A204.1 (cell line): ENCODE measurements around the gene ATOH8.

Experiments used
- FAIRE-seq: peaks from 2 replicates; lab custom pipeline; 2012; peaks lifted over from hg19 to GRCh38; lab: Jason Lieb, UNC

Gene ATOH8

DNA sequence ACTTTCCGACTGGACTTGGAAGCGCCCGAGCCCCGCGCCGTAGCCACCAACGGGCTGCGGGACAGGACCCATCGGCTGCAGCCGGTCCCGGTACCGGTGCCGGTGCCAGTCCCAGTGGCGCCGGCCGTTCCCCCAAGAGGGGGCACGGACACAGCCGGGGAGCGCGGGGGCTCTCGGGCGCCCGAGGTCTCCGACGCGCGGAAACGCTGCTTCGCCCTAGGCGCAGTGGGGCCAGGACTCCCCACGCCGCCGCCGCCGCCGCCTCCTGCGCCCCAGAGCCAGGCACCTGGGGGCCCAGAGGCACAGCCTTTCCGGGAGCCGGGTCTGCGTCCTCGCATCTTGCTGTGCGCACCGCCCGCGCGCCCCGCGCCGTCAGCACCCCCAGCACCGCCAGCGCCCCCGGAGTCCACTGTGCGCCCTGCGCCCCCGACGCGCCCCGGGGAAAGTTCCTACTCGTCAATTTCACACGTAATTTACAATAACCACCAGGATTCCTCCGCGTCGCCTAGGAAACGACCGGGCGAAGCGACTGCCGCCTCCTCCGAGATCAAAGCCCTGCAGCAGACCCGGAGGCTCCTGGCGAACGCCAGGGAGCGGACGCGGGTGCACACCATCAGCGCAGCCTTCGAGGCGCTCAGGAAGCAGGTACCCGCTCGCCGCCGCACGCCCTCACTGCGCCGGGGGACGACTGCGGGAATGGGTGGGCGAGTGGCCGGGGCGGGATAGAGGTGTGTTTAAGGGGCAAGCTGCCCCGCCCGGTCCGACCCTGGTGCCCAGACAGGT, 713 bp downstream of the ATOH8 start:
- no peak for FAIRE-seq

DNA sequence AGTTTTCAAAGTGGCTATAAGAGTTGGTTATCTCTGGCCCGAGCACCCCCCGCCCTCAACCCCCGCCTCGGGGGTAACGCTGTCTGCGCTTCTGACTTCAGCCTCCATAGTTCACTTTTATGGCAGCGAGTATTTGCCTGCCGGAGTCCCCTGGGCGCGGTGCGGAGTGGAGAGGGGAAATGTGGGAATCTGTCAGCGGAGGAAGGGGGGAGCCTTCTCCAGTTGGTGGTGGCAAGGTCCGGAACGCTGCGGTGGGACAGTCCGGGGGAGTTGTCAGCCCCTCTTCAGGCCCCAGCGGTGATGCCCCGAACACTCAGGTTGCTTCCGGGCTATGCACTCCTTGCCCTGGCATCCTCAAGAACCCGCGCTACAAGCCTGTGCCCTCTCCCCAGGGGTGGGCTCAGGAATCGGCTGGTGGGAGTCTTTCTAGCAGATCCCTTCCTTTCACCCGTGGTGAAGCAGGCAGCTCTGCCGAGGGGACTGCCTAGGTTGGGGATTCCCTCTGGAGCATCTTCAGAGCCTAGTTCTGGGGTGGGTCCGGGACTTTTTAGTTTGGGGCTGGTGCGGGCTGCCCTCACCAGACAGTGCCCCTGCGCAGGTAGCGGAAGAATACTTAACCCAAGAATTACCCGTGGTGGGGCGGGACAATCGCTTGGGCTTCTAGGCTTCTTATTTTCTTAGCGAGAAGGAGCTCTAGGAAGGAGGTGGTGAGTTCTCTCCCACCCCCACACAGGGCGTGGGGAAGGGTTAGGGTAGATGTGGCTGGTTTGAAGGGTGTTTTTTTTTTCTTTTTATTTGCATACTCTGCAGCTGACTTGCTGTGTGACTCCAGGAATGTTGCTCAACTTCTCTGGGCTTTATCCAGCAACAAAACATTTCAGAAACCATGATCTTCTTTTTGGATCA, 1.6 kb downstream of the ATOH8 start:
- FAIRE-seq = no peak

DNA sequence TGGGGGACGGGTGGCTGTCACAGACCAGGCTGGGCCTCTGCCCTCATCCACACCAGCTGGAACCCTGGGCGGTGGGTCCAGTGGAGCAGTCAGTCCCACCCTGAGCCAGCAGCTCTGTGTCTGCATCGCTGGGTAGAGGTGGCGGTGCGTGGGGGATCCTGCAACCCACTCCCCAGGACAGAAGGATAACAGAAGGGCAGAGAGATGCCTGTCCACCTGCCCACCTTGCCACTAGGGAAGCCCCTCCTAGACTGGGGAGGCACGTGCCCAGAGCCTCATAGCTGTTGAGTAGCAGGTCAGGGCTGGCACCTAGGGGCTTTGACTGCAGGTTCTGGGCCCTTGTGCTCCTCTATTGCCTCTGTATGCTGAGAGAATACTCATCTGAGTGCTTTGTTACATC, 2.4 kb downstream of the ATOH8 start:
- no peak for FAIRE-seq

DNA sequence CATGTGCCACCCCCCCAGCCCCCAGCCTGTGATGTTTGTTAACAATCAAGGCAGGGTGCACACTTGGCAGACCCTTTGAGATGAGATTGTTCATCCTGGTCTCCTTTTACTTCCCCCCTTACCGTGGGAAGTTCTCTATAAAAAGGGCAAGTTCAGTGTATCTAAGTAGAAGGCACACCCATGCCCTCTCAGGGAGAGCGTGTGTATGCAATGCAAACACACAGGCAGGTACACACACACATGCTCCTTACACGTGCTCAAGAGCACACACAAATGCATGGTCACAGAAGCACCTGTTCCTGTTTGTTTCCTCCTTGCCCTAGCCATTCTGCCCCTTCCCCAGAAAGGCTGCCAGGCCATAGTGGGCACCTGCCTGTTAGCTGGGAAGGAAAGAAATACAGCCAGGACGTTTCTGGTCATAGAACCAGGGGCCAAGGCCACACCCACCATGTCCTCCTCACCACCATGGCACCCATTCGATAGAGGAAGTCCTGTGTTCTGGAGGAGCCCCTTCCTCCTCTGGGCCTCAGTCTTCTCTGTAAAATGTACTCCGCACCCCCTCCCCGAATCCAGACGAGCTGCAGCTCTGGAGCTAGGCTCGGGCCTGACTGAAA, 3.1 kb downstream of the ATOH8 start:
- no peak for FAIRE-seq

DNA sequence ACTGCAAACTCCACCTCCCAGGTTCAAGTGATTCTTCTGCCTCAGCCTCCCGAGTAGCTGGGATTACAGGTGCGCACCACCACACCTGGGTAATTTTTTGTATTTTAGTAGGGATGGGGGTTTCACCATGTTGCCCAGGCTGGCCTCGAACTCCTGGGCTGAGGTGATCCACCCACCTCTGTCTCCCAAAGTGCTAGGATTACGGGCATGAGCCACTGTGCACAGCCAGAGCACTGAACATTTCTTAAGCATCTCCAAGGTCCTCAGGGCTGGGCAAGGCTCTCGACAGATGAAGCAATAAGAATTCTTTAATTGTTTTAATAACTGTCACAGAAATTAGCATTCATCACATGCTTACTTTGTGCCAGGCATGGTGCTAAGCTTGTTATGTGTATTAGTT, 4.1 kb downstream of the ATOH8 start:
- FAIRE-seq = no peak

DNA sequence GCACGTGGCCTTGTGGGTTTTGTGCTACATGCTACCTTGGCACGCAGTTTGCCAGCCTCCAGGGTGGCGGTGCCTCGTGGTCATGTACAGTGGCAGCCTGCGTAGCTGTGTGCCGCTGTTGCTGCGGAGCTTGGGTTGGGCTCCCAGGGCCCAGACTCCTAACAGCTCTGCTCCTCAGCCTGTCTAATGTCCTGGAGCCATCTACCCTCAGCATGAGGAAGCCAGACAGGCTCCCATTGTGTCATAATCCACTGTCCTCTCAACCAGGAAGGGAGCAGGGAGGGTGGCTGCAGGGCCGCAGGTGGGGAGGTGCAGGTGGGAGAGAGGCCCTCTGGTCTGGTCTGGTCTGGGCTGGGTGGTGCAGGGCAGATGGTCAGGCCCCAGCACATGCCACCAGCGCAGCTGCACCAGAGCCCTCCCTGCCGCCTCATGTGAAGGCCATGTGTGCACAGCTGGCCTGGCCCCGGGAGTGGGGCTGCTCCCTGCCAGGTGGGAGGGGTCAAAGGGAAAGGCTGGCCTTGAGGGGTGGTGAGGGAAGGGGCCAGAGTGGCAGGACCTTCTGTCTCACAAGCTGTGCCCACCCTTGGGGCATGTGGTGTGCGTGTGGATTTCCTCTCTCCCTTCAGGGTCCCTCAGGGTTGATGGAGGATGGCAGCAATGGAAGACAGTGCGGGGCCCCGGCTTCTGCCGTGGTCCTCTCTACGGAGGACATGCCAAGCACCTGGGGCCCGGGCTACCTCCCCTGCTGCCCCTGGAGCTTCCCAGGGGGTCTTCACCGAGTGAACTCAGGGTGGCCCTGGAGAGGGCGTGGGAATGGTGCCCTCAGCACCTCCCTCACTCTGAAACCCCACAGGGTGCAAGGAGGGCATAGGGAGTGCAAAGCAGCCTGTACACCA, 4.8 kb downstream of the ATOH8 start:
- FAIRE-seq = no peak

DNA sequence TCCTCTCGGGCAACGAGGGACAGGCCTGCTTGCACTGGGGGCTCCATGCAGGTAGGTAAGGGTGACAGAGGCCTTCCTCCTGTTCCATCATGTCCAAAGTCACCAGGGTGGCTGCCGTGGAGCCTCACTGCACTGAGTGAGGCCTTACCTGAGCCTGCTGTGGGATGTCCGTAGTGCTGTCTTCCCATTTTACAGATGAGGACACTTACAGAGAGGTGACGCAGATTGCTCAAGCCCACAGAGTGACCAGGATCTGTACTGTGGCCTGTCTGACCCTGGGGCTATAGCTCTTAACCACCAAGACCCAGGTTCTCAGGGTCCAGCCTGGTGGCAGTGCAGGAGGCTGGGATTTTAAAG, 5.4 kb downstream of the ATOH8 start:
- FAIRE-seq = no peak

DNA sequence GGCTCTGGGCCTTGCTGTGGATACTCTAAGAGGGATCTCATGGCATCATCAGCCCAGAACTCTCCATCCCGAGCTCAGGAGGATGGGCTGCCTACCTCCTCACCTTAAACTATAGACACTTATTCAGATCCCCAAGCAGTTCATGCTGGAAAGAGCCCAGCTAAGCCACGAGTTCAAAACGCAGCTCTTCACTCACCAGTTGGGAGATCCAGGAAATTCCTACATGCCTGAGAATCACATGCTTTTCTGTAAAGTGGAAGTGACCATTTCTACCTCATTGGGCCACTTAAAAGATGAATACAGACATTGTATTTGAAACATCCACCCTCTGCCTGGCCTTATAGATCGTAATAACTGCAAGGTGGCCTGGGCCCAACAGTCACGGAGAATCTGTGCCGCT, 6.6 kb downstream of the ATOH8 start:
- no peak for FAIRE-seq

DNA sequence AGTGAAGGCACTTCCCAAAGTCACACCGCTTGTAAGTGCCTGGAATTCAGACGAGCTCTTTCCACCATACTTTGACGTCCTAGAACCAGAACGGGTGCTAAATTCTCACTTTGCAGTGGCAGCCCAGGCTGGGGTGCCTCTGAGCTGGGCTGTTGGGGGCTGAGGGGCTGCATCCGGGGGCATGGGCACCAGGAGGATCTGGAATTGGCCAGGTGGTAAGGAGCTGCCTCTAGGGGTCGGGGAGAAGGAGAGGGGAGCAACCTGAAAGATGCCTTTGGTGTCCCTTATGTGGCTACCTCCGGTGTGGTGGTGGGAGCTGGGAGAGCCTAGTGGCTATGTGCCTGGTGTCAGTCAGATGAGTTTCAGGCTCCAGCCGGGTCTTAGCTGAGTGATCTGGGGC, 7.1 kb downstream of the ATOH8 start:
- no peak for FAIRE-seq

DNA sequence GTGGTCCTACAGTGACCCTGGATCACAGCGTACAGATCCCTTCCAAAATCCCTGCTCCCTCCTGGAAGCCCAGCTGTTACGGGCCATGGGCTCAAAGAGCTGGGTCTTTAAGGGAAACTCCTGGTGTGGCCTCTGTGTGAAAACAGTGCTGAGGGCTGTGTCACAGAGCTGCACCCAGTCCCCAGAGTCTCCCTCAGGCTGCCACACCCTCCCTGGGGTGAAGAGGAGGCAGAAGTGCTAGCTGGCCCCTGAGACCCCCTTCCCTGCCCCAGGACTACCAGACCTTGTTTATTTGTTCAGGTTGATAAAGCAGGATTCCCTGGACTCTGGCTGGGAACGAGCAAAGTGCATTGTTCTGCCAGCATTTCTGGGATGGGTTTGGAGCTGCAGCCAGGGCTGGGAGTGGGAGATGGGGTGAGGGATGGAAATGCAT, 7.7 kb downstream of the ATOH8 start:
- no peak for FAIRE-seq

DNA sequence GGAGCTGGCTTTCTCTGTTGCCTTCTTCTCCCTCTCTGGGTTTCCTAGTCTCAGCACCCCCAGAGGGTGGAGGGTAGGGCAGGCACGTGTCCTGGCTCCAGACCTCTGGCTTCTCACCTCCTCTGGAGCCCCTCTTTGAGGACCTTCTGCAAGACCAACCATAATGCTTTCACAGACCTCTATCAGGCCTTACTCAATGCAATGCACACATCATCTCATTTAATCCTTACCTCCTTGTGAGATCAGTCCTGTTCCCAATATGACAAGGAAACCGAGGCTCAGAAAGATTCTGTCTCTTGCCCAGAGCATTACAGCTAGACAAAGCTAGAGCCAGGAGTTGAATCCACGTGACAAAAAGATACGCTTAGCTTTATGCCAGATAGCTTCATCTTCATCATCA, 8.2 kb downstream of the ATOH8 start:
- no peak for FAIRE-seq

DNA sequence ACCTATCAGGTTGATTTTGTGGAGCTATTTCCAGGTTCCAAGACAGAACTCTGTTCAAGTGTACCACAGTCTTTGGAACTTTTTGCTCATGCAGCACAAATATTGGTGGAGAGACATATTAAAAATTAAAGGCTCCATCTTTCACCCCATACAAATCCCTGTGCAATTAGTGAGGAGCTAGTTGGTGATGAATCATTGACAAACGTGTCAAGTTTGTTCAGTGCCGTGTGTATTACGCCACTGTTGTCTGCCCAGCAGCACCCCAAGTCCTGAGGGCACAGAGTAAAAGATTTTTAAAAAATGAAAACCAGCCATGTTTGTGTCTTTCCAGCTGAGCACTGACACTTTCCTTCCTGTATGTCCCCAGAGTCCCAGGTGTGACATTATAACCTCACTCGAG, 9.3 kb downstream of the ATOH8 start:
- FAIRE-seq = no peak

DNA sequence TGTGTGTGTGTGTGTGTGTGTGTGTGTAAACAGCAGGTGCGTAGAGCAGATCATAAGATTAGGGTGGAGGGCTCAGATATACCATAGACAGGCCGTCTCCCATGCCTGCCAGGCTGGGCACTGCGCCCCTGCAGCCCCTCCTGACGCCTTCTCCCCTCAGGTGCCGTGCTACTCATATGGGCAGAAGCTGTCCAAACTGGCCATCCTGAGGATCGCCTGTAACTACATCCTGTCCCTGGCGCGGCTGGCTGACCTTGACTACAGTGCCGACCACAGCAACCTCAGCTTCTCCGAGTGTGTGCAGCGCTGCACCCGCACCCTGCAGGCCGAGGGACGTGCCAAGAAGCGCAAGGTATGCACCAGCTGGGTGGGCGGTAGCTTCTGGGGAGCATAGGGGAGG, 10.0 kb downstream of the ATOH8 start:
- FAIRE-seq = no peak

DNA sequence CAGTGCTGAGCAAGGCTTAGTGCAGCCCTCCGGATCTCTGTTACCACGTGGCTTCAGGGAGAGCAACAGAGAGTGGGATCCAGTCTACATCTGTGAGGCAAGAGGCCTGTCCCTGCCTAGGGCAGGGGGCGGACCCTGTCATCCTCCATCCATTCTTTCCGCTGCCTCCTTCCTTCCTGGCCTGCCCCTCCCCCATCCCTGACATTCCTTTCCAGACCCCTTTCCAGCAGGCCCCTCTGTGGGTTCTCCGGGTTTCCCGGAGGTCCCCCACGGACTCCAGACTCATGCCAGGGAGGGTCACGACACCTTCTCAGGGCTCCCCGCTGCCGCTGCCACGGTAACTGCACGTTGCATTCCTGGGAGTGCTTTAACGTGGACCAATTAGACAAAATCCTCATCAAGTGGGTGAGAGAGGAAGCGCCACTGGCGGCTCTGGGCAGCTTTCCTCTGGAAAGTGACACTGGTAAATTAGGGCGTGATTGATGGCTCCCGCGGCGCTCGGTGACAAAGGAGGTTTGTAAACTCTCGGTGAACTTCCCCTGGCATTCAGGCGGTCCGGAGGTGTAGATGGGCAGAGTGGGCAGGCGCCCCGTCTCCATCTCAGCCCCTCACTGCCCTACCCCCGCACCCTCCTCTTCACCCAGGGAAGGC, 11.4 kb downstream of the ATOH8 start:
- FAIRE-seq = no peak

DNA sequence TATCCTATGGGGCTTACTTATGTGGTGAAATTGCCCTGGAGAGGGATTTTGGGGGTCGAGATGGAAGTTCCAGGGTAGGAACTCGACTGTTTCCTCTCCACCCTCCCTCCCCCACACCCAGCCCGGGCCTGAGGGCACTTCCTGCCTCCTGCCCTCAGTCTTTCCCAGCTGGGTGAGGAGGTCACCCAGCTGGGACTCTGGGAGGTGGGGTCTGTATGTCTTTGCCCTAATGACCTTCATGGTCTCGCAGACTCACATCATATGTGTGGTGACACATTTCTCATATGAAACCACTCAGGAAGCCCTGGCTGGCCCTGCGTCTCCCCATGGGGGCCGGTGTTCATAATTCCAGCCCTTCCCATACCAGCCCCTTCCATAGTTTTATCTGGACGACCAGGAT, 12.4 kb downstream of the ATOH8 start:
- FAIRE-seq = no peak

DNA sequence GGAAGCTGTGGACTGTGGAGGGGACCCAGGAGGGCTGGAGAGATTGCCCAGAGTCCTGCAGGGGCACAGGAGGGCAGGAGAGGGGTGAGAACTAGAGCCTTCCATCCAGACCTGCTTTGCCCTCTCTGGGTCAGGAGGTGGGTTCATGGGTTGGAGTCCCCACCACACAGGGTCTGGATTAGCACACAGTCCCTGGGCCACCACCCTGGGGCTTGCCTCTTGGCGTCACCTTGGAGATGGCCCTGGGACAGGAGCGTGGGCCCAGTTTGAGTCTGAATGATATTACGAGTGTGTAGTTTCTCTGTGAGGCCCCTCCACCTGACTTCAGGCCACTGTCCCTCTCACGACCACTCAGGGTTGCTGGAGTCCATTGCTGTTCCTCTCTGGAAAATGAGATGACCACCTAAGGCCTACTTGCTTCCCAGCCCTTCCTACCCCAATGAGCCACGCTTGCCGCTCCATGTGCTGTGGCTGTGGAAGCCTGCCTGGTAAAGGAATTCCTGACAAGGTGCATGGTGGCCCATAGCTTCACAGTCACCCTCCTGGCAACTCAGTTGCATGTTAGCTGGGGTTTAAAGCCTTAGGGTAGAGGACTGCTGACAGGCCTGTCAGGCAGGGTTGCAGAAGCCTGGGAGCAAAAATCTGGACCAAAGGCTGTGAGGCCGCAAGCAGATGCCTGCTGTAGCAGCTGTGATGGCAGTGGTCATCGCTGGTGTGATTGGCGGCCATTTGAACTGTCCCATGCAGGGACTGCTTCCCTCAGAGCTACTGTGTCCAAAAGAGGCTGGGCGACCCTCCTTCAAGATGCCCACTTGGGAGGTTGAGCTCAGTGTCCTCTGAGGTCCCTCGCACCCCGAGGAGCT, 14.2 kb downstream of the ATOH8 start:
- FAIRE-seq = no peak

DNA sequence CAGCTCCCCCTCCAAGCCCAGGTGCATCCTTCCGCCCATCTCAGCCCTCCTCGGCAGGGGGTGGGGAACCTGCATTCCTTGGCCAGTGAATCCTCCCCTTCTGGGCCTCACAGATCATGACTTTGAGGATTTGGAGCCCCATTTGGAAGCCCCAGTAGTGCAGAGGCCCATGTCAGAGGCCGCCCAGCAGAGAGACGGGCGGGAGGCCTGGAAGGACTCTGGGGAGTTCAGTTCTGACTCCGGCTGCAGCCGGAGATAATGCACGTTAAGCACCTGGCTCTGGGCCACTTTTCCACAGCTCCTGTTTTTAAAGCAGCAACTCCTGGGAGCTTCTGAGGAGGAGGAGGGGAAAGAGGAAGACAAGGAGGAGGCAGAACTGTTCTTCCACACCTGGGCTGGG, 14.9 kb downstream of the ATOH8 start:
- no peak for FAIRE-seq

DNA sequence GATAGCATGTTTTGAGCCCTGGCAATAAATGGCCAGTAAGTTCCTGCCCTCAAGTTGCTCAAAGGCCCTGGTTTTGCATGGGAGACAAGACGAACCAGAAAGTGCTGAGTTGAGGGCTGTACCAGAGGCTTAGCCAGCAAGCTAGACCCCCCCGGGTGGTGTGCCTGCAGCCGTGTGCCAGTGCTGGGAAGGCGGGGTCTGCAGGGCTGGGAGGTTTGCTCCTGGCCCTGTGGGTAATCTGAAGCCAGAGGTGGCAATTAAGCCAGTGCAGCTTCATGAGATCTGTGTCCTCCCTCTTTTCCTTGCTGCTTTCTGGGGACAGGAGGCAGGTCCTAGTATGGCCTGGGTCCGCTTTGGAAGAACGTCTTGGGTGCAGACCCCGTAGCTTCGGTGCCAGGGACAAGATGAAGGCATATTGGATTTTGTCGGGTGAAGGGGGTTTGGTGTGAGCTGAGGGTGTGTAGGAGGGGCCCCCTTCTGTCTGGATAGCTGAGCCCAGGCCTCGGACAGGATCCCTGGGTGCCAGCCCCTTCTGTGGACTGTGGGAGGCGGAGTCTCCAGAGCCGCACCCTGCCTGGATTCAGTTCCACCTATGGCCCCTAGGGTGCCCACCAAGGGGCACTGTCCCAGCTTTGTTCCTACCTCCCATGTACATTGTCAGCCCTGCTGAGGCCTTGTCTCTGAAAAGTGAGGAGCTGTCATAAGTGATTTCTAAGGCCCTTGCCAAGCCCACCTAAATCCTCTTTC, 15.6 kb downstream of the ATOH8 start:
- no peak for FAIRE-seq

DNA sequence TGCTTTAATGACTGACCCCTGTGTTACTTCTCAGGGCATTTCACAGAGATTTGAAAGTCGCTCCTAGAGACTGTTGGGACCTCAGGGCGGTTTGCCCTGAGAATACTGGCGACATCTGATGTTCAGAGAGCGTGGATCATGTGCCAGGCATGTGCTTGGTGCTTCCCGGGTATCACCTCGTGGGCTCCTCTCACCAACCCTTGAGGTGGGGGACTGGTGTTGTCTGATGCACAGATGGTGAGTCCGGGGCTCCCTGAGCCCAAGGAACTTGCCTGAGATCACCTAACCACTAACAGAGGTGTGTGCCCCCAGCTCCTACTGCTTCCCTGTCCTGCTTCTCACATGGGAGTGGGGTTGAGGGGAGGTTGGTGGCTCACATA, 16.2 kb downstream of the ATOH8 start:
- FAIRE-seq = no peak

DNA sequence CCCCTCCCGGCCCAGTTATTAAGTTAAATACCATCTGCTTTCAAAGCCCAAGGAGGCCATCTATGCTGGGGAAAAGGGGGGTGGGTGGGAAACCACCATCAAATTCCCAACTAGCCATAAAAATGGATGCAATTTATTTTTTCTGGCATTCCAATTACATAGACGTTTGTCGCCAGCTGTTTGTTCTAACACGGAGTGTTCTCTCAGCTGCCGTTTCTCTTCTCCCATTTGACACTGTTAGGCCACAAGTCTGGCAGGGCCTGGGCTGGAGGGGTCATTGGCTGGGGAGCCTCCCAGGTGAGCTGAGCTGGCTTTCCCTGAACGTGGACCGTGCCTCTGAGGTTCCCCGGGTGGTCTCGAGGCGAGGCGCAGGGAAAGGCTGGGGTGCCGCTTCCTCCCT, 16.6 kb downstream of the ATOH8 start:
- FAIRE-seq = no peak
